ENCODE measurements around the gene TSPAN18.

TSPAN18 gene

DNA sequence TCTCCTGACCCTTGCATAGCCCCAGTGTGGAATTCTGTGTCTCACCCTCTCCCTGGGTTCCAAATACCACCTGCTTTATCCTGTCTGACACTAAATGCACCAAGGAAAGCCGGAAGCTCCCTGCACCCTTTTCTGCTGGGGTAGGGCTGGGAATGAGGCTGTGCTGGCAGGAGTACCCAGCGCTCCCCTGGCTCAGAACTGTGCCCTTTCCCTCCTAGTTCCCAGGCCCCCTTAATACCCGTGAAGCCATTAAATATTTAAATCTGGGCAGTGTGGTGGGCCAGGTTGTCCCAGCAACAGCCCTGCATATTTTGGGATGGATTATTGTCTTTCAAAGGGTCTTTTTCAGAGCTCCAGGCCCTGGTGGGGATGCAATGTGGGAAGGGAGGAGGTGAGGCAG, 160.9 kb downstream of the TSPAN18 start:
- DNase-seq (ENCODE audit: low read depth, low spot score), result no peak

DNA sequence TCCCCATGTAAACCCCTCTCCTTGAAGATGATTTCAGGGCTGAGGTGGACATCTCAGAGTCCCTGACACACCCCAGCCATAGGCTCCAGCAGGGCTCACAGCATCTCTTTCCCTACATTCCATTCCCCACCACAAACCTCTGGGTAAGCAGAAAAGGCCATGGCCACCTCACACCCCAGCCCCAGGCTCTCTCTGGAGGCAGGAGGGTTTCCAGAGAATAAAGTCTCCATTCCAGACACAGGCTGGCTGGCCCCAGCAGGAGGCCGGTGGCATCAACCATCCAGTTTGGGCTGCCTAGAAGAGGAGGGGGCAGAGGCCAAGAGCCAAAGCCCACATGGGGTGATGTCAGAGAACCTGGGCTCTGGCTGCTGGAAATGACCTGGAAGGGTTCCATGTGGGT, 162.5 kb downstream of the TSPAN18 start:
- no peak for DNase-seq (ENCODE audit: low read depth, low spot score)

DNA sequence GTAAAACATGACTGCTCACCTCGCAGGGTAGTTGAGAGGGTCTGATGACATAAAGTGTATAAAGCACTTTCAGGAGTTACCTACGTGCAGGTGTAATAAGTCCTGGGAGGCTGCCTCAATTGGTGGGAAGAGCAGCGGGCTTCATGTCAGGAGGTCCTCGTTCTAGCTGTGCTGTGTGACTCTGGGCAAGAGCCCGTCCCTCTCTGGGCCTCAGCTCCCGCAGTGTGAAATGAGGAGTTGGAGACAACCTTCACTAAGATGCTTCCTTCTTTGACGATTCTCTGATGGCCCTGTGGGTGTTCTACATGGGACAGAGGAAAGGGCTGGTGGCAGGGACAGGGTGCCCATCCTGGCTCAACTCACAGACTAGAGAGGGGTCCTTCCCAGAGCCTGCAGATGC, 166.1 kb downstream of the TSPAN18 start:
- no peak for DNase-seq (ENCODE audit: low read depth, low spot score)

DNA sequence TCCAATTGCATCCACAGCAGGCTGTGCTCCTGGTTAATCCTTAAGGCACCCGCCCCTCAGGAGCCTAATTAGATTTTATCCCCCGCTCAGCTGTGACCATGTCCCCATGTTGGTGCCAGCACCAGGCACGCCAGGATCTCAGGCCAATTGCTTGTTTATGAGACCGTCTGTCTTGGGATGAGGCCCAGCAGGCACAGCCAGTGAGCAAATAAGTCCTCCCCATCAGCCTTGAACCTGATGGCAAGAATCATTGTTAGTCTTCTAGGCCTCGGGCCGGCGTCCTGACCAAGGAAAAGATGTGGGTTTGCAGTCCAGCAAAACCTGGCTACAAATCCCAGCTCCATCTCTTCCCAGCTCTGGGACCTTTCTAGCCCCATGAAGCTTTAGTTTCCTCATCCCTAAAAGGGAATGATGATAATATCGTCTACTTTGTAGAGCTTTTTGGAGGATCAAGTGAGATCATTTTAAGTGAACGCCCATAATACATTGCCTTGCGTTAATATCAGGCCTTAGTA, 166.6 kb downstream of the TSPAN18 start:
- DNase-seq (ENCODE audit: low read depth, low spot score), result no peak

DNA sequence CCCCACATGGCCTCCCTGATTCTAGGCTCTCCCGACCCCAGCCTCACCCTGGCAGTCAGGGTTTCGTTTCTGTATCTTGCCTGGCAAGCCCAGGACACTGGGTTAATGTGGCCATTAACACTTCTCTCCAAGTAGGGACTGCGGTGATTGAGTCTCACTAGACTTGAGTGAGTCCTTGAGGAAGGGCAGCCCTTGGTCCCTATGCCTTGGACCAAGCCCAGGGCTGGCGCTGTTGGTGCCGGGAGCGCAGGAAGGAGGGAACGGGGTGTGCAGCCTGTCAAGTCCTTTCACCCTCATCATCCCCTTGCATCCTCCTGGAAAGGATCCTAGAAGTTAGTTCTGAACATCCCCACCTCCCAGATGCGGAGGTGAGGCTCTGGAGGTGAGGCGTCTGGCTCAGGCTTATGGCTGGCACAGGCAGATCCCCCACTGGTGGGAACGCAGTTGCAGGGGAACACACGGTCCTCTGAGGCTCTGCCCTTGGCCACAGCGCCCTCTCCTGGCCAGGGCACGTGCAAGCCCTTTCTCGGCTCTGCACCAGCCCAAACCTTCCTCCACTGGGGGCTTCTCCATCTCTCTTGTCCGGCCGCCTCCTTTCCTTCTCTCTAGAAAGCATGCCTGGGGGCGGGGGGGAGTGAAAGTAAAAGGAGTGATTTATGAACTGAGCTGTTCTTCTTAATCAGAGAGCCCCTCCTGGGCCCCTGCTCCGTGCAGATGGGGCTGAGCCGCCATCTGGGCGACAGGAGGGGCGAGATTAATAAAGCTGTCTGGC, 167.3 kb downstream of the TSPAN18 start:
- DNase-seq (ENCODE audit: low read depth, low spot score), result no peak

DNA sequence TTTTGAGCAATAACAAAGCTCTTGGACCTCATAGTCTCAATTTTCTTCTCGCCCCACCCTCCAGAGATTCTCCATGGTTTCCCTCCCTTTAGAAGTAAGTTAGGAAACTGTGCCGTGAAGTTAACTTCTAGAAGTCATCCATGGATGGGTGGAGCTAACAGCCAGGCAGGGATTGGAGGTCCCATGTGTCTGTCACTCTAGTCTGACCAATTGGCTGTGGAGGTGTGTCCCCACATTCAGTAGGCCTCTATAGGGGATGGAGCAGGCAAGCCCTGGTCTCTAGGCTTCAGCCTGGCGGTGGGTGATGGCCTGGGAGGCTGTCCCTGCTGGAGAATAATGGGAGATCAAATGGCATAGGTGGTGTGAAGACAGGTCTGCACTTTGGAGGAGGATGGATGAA, 173.2 kb downstream of the TSPAN18 start:
- DNase-seq (ENCODE audit: low read depth, low spot score), result peak; percentile 78

DNA sequence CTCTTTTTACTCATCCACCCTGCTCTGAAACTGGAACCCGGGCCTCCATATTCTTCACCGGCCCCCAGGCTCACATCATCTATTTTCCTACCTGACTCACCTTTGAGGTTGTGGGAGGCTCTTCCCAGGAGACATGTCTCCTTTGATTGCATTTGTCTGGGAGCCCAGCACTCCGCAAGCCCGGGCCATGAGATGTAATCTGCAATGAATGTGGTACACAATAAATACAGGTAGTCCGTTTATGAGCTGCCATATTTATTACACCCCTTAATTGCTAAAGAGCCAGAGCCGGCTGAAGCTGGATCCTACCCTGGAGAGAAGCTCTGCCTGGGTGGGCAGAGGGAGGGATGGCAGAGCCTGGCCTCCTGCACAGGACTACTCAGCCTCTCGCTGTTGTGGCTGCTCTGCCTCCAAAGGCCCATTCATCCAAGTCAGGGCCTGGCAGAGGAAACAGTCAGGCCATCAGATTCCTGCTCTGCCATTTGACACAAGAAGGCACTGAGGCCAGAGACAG, 174.4 kb downstream of the TSPAN18 start:
- no peak for DNase-seq (ENCODE audit: low read depth, low spot score)

DNA sequence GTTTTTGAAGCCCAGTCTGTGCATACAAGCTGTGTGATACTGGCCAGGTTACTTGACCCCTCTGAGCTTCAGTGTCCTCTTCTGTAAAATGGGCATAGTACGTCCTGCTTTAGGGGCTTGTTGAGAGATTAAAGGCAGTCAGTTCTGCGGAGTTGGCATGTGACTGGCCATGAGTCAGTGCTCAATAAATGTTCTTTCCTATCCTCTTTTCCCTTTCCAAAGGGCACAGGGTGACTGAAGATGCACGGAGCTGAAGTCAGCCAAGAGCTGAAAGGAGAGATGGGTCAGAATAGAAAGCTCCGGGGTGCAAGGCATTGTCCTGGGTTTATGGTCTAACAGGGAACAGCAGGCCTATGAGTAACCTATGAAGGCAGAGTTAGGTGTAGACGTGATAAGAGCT, 175.0 kb downstream of the TSPAN18 start:
- DNase-seq (ENCODE audit: low read depth, low spot score), result no peak

DNA sequence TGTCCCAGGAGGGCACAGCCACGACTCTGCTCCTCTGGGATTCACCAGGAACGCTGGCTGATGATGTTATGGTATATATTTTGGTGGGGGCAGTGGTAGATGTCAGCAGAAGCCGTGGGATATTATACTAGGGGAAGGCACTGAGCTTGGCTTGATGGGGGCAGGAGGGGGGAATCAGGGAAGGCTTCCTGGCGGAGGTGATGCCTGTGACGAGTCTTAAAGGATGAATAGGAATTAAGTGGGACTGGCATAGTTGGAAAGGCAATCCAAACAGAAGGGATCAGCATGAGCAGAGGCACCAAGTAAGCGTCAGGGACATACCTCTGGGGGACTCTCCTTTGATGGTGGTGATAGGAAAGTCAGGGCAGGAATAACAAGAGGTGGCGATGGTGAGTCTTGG, 176.3 kb downstream of the TSPAN18 start:
- DNase-seq (ENCODE audit: low read depth, low spot score), result no peak

DNA sequence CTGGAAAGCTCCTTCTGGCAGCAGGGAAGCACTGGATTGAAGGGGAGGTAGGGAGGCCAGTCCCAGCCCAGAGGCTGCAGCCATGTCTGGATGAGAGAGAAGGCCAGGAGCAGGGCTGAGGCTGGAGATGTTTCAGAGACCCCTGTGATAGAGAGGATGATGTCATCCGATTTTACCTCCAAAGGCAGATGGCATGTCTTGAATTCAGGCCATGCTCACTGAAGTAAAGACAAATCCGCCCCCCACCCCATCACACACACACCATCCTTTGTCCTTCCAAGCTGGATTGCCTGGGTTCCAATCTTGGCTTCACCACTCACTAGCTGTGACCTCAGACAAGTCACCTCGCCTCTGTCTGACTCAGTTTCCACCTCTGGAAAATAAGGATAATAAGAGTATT, 176.8 kb downstream of the TSPAN18 start:
- no peak for DNase-seq (ENCODE audit: low read depth, low spot score)

DNA sequence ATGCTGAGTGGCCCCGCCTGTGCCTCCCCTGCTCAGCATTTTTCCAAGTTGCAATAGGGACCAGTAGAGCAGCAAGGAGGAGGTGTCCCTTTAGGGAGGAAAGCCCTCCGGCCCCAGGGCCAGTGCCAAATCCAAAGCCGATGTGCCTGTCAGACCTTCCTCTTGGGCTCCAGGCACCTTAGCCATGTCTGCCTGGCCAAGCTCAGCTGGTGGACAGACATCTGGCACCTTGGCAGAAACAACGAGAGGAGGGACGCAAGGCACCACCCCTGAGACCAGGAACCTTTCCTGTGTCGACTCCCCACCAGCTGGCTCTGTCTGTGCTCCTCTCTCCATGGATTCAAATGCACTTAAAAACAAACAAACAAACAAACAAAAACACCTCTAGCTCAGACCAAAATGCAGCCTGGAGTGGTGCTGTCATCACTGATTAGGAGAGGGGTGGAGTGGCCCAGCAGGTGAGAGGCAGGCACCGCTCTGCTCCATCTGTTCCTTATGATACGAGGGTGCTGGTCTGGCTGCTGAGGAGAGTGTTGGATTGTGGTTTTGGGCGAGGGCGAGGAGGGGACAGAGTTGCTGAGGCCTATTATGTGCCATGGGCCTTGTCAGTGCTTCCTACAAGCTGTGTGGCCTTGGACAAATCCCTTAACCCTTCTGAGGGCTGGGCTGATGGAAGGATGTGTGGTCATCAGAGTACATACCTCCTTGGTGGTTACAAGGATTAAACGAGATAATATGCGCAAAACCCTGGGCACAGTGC, 177.7 kb downstream of the TSPAN18 start:
- no peak for DNase-seq (ENCODE audit: low read depth, low spot score)

DNA sequence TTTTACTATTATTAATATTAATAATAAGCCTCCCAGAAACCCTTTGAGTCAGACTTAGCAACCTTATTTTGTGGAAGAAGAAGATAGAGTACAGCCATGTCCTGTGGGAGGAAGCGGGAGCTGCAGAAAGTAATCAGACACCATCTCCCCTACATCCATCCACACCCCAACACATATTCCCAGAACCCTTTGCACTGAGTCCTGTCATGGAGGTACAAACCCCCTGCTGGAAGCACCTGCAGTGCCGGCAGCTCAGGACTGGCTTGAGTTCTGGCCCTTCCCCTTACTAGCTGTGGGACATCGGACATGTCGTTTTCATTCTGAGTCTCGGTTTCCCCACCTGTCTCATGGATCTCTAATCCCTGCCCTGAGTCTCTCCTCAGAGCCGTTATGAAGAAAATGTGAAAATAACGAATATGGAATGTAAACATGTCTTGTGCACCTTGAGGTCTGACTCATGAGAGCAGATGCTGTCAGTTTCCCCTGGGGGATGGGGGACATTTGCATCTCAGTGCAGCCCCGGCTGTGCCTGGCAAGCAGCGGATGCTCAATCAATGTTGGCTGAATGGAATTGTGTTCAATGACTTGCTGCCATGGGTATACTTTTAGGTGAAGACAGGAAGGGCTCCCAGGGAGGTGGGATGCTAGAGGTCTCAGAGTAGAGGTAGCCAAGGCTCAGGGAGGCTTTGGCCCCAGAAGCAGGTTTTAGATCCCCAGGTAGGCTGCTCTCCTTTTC, 178.5 kb downstream of the TSPAN18 start:
- no peak for DNase-seq (ENCODE audit: low read depth, low spot score)

DNA sequence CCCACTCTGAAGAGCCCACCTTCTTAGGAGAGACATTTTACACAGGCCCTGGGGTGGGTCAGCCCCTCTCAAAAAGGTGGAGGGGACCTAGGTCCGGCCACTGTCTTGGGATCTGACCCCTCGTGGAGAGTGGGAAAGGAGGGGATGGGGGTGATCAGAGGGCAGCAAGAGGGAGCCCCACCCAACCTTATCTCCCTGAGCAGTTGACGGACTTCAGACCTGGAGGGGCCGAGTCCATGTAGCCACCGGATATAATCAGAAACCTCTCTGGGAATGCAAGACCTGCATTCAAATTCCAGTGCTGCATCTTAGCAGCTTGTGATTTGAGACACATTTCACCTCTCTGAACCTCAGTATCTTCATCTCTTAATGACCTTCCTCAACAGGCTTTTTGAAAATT, 179.9 kb downstream of the TSPAN18 start:
- no peak for DNase-seq (ENCODE audit: low read depth, low spot score)

DNA sequence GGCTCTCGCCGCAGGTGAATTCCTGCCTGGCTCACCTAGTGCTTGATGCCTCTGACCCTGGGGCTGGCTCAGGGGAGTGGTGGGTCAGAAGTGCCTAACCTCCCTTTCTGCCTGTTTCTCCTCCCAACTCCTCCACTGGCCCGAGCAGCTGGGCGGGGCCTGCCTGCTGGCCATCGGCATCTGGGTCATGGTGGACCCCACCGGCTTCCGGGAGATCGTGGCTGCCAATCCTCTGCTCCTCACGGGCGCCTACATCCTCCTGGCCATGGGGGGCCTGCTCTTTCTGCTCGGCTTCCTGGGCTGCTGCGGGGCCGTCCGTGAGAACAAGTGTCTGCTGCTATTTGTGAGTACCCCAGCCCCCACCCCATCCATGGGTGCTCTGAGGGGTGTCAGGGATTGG, 182.8 kb downstream of the TSPAN18 start:
- DNase-seq (ENCODE audit: low read depth, low spot score), result no peak

DNA sequence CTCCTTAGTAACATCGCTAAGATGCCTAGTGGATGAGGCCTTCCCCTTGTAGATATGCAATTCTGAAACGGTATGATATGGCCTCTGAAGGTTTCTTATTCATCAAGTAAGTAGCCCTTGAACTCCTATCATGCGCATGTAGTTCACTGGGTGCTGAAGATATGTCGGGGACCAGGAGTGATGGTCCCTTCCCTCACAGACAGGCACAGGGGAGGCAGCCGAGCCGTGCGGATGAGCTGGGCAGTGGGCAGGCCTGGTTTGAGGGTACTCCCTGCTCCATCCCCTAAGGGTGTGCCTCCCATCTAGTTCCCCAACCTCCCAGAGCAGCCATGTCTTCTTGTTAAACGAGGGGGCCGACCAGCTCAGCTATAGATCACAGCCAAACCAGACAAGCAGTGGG, 183.8 kb downstream of the TSPAN18 start:
- DNase-seq (ENCODE audit: low read depth, low spot score), result no peak

DNA sequence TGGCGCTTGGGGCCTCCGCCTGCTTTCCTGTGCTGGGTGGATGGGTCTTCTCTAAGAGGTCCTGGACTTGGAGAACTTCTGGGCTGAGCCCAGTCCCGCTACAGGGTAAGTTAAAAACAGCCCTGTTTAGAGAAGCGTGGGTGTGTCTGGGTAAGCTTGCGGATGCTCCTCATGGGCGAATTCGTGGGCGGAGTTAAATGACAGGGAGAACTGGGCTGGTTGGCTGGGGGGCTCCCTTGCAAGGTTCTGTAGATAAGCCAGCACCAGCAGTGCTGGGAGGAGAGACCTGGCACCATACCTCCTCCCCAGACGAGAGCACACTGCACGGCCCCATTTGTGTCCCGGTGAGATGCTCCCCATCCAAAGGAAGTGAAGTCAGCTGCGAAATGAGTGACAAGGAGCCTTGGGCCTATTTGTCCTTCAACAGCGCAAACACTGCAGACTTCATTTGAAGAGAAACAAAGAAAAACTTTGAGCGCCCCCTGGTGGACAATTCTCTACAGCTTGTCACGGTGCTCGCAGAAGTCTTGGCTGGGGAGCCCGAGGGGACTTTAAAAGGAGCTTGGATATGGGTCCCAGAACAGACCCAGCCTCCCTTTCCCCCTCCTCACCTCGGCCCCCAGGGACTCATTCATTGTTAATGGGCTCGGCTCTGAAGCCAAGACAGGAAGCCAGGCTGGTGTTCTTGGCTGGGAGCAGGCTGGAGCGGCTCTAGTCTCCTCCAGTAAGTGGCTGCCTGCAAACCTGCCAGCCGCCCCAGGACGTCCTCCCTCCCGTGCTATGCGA, 184.5 kb downstream of the TSPAN18 start:
- DNase-seq (ENCODE audit: low read depth, low spot score), result peak; percentile 75

DNA sequence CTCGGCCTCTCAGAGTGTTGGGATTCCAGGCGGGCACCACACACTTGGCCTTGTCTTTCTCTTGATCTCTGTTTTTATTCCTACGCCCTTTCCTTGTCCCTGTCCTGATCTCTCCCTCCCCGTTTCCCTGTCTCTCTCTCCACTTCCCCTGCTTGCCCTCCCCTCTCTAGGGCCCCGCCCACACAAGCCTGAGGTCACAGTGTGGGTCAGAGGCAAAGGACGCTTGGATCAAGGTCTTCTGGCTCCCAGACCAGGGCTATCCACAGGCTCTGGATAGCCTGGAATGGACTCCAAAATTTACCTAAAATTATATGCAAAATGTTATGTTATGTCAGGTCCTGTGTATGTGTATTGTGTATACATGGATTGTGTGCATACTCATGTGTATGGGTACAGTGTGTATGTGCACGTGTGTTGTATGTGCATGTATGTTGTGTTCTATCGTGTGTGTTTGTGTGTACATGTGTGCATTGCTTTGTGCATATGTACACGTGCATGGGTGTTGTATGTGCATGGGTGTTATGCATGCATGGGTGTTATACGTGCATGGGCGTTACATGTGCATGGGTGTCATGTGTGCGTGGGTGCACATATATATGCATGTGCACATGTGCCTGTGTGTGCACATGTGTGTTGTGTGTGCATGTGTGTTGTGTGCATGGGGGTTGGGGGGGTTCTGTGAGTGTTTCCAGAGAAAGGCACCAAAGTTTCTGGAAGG, 185.7 kb downstream of the TSPAN18 start:
- no peak for DNase-seq (ENCODE audit: low read depth, low spot score)

DNA sequence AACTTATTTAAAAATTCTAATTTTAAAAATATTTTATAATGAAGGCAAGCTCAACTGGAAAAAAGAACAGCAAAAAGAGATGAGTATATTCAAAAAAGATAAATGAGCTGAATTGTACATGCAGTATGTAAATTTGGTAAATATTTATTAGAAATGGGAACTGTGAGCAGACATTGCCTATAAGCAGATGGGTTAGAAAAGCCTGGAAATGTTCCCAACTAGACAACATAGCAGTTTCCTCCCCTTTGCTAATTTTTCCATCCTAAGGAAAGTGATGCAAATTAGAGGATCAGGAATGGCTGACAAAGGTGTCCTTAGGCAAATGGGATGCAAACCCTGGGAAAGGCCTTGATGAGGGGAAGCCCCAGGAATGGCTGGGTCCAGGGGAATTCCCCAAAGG, 186.7 kb downstream of the TSPAN18 start:
- DNase-seq (ENCODE audit: low read depth, low spot score), result no peak

DNA sequence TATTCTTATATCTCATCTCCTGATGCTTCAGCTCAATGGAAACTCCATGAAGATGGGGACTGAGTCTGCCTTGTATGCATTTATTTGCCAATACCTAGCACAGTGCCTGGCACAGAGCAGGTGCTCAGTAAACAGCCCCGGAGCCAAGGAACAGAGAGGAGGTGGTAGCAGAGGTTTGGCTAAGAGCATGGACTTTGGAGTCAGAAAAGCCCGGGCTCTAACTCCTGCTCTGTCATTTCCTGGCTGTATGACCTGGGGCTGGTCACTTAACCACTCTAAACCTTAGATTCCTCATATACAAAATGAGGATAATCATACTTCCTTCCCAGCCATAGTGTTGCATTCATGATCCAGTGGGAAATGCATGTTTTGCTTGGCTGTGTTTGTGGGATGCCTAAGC, 187.3 kb downstream of the TSPAN18 start:
- no peak for DNase-seq (ENCODE audit: low read depth, low spot score)

DNA sequence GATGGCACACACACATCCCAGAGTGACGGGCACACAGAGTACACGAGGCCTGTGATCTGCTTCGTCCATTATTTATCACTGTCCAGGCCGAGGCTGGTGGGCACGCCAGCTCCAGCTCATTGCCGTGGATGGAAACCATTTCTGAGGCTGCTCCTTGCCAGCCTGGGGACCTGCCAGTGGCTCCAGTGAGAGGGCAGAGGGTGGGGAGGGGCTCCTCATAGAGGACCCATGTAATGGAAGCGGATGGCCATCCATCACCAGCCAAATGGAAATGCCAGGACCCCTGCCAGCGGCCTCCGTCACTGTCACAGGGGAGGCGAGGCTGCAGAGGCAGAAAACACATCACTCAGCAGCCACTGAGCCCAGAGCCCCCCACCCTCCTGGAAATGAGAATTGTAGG, 188.2 kb downstream of the TSPAN18 start:
- DNase-seq (ENCODE audit: low read depth, low spot score), result no peak

DNA sequence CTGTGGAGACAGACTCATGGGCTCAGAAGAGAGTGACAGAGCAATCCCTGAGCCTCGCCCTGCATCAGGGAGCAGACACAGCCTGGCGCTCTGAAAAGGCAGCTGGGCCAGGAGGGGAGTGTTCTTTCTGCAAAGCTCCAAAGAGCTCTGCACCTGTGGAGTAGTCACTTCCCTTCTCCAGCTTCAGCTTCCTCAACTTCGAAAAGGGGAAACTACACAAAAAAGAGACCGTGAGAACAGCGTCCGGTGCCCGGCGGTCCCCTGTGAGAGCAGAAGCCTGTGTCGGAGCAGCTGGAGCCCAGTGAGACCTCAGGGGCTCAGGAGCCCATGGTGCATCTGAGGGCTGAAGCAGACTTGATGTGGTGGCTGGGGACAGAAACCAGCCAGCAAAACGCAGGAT, 188.9 kb downstream of the TSPAN18 start:
- no peak for DNase-seq (ENCODE audit: low read depth, low spot score)
